BE2C (cell line): ENCODE measurements around the gene KLHL28.

ENCODE experiments used
- DNase-seq: peaks from one replicate; pipeline ENCODE4 v3.0.0-alpha.2; 2020
- H3K27me3 ChIP-seq: fragments of 250-450 bp; sonication (Bioruptor Pico); 2 replicates; pipeline ENCODE4 v1.5.1; 2020; ENCODE audit warnings: mild to moderate bottlenecking
- H3K36me3 ChIP-seq: fragments of 250-450 bp; sonication (Bioruptor Pico); 2 replicates; pipeline ENCODE4 v1.5.1; 2020; ENCODE audit warnings: mild to moderate bottlenecking
- H3K4me1 ChIP-seq: fragments of 250-450 bp; sonication (Bioruptor Pico); 2 replicates; pipeline ENCODE4 v1.5.1; 2020
- H3K4me3 ChIP-seq: 2 replicates; pipeline ENCODE4 v1.5.1; 2011; ENCODE audit warnings: low read depth, low read length
- H3K9me3 ChIP-seq: fragments of 250-450 bp; sonication (Bioruptor Pico); 2 replicates; pipeline ENCODE4 v1.5.1; 2020
- CTCF ChIP-seq: IDR thresholded peaks from 2 replicates; pipeline ENCODE4 v1.5.1; 2012; ENCODE audit warnings: mild to moderate bottlenecking, low read depth, low read length

KLHL28 gene

DNA sequence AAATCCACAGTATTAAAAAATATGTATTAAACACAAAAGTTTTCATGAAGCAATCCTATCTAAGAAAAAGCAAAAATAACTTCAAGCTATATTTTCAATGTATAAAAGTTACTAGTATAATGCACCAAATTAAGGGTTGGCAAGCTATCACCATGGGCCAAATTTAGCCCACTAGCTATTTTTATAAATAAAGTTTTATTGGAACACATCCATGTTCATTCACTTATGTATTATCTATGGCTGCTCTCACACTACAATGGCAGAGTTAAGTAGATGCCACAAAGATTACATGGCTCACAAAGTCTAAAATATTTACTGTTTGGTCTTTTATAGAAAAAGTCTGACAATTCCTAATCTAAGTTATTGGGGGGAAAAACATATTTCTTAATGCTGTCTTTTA, 17.6 kb downstream of the KLHL28 start:
- no peaks in the 10 kb centered on the region for H3K9me3 ChIP-seq
- no peak for TF ChIP-seq CTCF
- no peak overlapping the region for H3K4me3 ChIP-seq
- H3K4me1 ChIP-seq = 0 out of 2 replicates have a peak, but pooled peaks cover 3% of the 10 kb centered on the region
- DNase-seq = no peak
- no peaks in the 10 kb centered on the region for H3K27me3 ChIP-seq
- H3K36me3 ChIP-seq = peaks cover 13% of the 10 kb centered on the region

DNA sequence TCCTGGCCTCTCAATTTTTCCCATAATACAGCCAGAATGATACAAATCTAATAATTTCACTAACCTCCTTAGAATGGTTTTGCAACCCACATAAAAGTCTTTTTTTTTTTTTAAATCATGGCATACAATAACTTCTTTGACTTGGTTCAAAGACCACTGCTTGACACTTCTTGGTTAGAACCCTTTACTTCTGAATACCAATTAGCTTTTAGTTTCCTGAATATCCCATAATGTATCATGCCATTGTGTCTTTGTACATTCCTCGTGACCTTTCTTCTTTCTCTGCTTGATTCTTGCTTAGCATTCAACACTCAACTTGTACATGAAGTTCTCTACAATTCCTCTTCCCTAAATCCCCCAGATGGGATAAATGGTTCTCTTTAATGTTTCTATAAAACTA, 19.3 kb downstream of the KLHL28 start:
- DNase-seq = no peak
- no peaks in the 10 kb centered on the region for H3K27me3 ChIP-seq
- no peak for TF ChIP-seq CTCF
- H3K4me1 ChIP-seq = 0 out of 2 replicates have a peak, but pooled peaks cover 3% of the 10 kb centered on the region
- peaks cover 13% of the 10 kb centered on the region for H3K36me3 ChIP-seq
- no peak overlapping the region for H3K4me3 ChIP-seq
- H3K9me3 ChIP-seq = no peaks in the 10 kb centered on the region

- DNase-seq = no peak
- Histone ChIP-seq H3K4me1 (0 out of 2 replicates have a peak, but pooled peaks cover 3% of the 10 kb centered on the region), H3K36me3 (peaks cover 13% of the 10 kb centered on the region), H3K4me3 (no peak overlapping the region), H3K9me3 (no peaks in the 10 kb centered on the region), H3K27me3 (no peaks in the 10 kb centered on the region)
- no peak for TF ChIP-seq CTCF
Measured at GRCh38 chr14:44941591-44941990, 20.2 kb downstream of the KLHL28 start.

- 0 out of 2 replicates have a peak, but pooled peaks cover 3% of the 10 kb centered on the region for H3K4me1 ChIP-seq
- H3K9me3 ChIP-seq = no peaks in the 10 kb centered on the region
- no peaks in the 10 kb centered on the region for H3K27me3 ChIP-seq
- no peak for TF ChIP-seq CTCF
- no peak for DNase-seq
- H3K4me3 ChIP-seq = no peak overlapping the region
- H3K36me3 ChIP-seq = peaks cover 13% of the 10 kb centered on the region
Measured at GRCh38 chr14:44940944-44941343, 20.8 kb downstream of the KLHL28 start.

GRCh38 chr14:44940211-44940610, 21.5 kb downstream of the KLHL28 start:
- Histone ChIP-seq H3K4me1 (0 out of 2 replicates have a peak, but pooled peaks cover 3% of the 10 kb centered on the region), H3K4me3 (no peak overlapping the region), H3K36me3 (peaks cover 8% of the 10 kb centered on the region), H3K27me3 (no peaks in the 10 kb centered on the region), H3K9me3 (no peaks in the 10 kb centered on the region)
- no peak for TF ChIP-seq CTCF
- no peak for DNase-seq

GRCh38 chr14:44937547-44937946, 24.2 kb downstream of the KLHL28 start:
- Histone ChIP-seq H3K9me3 (no peaks in the 10 kb centered on the region), H3K4me3 (no peak overlapping the region), H3K36me3 (peaks cover 5% of the 10 kb centered on the region), H3K27me3 (no peaks in the 10 kb centered on the region), H3K4me1 (0 out of 2 replicates have a peak, but pooled peaks cover 3% of the 10 kb centered on the region)
- TF ChIP-seq CTCF = no peak
- no peak for DNase-seq
